VCaP (cell line): Measurements from ENCODE around the gene GPR4.

Experiments used
- H3K27ac ChIP-seq: fragments of 450-650 bp; 2 replicates; pipeline ENCODE4 v1.5.1; 2017
- CTCF ChIP-seq: fragments of 450-650 bp; conservative IDR thresholded peaks from 2 replicates; pipeline ENCODE4 v1.5.1; 2017; ENCODE audit warnings: mild to moderate bottlenecking, moderate library complexity

GPR4 gene

GRCh38 chr19:45556835-45557234 lies 45.2 kb downstream of the GPR4 start:
- H3K27ac ChIP-seq = no peak overlapping the region
- TF ChIP-seq CTCF = no peak

- H3K27ac ChIP-seq = no peak overlapping the region
- TF ChIP-seq CTCF = no peak
These were observed 47.5 kb downstream of the GPR4 start for GRCh38 chr19:45554481-45554880.

- TF ChIP-seq CTCF = no peak
- H3K27ac ChIP-seq = no peak overlapping the region
These were observed 48.5 kb downstream of the GPR4 start for GRCh38 chr19:45553464-45553863.

- no peak overlapping the region for H3K27ac ChIP-seq
- TF ChIP-seq CTCF = no peak
These were observed 53.9 kb downstream of the GPR4 start for GRCh38 chr19:45547965-45548609.

GRCh38 chr19:45547211-45547770 lies 54.7 kb downstream of the GPR4 start:
- no peak overlapping the region for H3K27ac ChIP-seq
- no peak for TF ChIP-seq CTCF

GRCh38 chr19:45542234-45542668 lies 59.8 kb downstream of the GPR4 start:
- TF ChIP-seq CTCF = no peak
- no peak overlapping the region for H3K27ac ChIP-seq
